Effector CD4-positive, alpha-beta T cell (primary cell): ENCODE data around the gene GLT1D1.

ENCODE experiments used
- DNase-seq: peaks from one replicate; pipeline ENCODE4 v3.0.0-alpha.2; 2020

The GLT1D1 gene

DNA sequence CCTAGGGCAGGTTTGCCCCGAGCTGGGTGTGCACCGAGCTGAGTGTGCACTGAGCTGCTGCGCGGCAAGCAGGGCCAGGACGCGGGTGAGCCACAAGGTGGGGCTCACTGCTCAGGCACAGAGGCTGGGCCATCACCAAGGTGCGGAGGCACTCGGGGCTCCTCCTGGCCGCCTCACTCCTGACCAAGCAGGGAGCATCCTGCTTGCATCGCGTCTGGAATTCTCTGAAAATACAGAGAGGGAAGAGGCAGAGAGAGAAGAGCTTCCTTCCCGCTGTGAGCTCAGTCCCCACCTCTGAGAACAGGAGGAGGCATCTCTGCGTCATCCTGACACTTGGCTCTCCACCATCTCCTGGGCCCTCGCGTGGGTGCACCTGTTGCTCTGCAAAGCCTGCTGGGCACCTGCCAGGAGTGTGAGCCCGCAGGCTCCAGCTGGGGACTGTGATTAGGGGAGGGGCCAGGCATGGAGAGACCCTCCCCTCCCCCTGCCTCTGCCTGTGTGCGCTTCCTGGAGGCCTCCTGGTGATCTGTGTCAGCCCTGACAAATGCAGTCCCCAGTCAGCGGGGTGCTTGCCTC is 116.3 kb downstream of the GLT1D1 start:
- no peak for DNase-seq

DNA sequence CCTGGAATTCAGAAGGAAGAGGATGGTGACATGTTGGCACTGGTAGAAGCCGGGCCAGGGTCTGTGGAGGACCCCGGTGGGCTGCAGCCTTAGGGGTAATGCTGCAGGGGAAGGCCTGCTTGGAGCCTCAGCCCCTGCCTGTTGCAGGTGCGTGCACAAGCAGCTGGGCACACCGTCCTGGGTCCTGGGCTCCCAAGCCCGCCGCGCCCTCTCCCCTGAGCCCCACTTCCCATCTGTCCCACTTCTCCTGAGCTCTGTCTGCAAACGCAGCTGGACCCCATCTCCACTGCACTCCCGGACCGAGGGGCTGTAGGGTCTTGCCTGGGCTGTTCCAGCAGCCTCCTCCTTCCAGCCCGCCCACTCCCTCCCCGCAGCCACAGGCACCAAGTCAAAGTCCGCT is 116.8 kb downstream of the GLT1D1 start:
- no peak for DNase-seq

DNA sequence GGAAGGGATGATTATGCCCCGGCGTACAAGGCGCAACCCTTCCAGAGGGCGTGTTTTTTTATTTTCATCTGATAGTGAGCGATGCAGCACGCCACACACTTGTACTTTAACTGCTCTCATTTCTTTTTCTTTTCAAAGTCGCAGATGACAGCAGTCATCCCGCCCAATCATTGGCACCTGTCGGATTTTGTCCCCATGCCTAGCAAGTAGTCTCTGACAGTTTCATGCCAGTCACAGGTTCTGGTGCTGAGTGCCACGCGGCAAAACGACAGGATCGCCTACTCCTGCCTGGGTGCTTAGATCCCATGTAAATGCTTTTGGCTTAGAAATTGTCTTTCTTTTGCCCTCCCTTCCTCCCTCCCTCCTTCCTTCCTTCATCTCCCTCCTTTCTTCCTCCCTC is 117.7 kb downstream of the GLT1D1 start:
- no peak for DNase-seq

DNA sequence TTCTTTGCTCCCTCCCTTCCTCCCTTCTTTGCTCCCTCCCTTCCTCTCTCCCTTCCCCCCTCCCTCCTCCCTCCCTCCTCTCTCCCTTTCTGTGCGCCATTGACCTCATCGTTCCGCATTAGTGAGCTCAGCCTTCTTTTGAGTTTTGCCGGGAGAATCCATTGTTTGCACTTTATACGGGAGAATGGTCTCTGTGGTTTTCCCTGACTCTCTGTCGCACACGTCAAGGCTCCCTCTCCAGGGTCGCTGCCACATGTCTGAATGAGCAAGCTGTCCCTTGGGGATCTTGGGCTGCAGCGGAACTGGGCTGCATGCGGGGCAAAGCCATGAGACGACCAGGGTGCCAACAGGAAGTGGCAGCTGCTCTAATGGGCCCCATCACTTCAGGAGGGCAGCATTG is 118.5 kb downstream of the GLT1D1 start:
- DNase-seq, result no peak

GRCh38 chr12:128973883-128974681 is 120.8 kb downstream of the GLT1D1 start:
- DNase-seq, result no peak

GRCh38 chr12:128974881-128975280 is 121.6 kb downstream of the GLT1D1 start:
- DNase-seq, result no peak

GRCh38 chr12:128976120-128976738 is 123.0 kb downstream of the GLT1D1 start:
- DNase-seq, result no peak

- DNase-seq, result no peak
These were observed 124.2 kb downstream of the GLT1D1 start for GRCh38 chr12:128977441-128977840.

DNA sequence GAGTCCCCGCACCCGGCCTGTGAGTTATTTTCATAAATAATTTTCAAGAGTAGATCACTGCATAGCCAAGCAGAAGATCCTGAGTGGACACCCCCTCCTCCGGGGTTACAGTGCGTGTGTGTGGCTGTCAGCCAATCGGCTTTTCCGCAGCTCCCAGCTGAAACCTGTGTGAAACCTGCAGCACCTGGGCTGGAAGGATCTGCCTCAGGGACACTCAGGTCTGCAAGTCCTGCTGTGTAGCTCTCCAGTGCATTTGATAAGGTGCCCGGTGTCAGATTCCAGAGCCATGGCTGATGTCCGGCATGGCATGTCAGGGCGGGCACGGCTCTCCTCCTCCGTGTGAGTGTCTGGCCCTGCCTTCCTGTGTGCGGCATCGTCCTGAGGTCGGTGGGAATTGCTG is 124.8 kb downstream of the GLT1D1 start:
- no peak for DNase-seq

DNA sequence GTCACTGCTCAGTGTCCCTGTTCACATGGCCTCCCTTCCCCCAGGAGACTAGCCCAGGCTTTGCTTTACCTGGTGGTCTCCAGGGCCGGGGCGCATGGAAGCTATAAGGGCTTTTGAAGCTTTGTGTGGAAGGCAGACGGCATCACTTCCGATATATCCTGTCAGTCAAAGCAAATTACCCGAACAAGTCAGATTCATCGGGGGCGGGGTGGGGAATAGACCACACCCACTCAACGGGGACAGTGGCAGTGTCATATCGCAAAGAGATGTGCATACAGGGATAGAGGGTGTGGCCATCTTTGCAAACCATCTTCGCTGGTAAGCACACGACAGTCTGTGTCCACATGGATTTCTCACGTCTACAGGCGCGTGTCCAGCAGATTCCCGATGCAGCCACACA is 127.3 kb downstream of the GLT1D1 start:
- no peak for DNase-seq

DNA sequence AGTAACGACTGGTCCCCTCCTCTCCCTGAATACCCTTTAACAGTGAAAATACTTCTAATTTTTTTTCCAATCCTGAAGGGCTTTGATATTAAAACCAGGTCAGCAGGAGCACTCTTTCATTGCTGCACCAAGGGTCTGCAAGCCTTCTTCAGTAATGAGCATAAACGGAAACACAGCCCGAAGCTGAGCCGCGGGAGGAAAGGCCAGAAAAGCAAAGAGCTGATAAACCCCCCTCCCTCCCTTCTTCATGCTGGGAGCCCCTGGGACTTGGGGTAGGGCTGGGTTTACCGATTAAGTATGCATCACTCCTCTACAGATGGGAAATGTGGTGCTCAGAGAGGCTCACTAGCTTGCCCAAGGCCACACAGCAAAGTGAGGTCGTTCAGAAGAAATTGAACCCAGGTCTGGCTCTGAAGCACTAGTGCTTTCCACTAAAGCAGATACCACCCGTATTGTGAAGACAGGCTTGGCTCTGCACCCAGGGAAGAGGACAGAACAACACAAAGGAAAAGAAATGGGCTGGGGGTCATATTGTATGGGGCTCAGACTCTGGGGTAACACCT is 128.8 kb downstream of the GLT1D1 start:
- DNase-seq, result no peak

DNA sequence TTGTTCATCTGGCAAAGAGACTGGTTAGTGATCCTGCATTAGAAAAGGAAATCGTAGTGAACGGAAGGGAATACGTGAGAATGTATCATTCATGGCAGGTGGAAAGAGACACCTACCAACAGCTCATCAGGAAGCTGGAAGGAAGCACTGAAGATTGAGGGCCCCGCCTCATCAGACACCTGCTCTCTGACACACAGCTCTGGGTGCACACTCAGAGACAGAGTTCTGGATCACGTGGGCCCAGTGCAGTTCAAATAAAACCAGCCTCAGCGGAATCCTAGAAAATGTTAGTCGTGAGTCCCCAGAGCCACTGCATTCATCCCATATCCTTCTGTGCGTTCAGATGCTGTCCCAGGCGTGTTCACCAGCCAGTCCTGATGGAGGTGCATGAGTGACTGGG is 129.7 kb downstream of the GLT1D1 start:
- DNase-seq, result no peak

GRCh38 chr12:128983371-128983770 is 130.1 kb downstream of the GLT1D1 start:
- DNase-seq, result no peak

- DNase-seq, result no peak
These were observed 133.7 kb downstream of the GLT1D1 start for GRCh38 chr12:128986957-128987356.

GRCh38 chr12:128989287-128989686 is 136.0 kb downstream of the GLT1D1 start:
- no peak for DNase-seq

DNA sequence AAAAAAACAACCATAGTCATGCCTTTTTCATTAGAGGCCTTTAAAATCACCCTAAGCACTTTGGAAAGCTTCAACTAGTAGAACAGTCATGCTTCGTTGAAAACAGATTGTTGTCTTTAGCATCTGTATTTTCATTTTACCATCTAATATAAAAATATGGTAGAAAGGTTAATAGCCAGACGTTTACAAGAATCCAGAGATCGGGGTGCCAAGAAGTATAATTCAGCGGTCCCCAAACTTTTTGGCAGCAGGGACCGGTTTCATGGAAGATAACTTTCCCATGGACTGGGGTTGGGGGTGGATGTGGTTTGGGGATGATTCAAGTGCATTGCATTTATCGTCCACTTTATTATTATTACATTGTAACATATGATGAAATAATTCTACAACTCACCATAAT is 138.4 kb downstream of the GLT1D1 start:
- no peak for DNase-seq

DNA sequence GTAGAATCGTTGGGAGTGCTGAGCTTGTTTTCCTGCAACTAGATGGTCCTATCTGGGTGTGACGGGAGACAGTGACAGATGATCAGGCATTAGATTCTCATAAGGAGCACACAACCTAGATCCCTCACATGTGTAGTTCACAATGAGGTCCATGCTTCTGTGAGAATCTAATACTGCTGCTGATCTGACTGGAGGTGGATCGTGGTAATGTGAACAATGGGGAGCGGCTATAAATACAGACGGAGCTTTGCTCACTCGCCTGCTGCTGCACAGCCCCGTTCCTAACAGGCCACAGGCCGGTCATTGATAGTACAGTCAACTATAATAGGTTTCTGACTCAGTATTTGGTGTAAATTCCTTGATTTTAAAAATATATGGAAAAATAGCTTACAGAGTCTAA is 138.8 kb downstream of the GLT1D1 start:
- no peak for DNase-seq

DNA sequence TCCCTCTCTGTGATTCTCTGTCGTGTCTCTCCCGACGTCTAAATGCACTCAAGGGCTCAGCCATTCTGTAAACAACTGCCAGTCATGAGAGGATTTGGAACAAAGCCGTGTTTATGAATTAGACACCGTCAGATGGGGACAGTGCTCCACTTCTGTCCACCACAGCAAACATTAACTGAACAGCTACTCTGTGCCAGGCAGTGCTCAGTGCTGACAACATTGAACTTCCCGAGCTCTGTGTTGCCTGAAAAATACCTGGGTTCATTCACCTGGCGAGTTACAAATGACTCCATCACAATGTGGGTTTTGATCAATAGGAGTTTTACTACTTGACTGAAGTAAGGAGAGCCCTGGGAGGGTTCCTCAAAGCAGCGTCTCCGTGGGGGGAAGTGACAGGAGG is 139.3 kb downstream of the GLT1D1 start:
- no peak for DNase-seq

DNA sequence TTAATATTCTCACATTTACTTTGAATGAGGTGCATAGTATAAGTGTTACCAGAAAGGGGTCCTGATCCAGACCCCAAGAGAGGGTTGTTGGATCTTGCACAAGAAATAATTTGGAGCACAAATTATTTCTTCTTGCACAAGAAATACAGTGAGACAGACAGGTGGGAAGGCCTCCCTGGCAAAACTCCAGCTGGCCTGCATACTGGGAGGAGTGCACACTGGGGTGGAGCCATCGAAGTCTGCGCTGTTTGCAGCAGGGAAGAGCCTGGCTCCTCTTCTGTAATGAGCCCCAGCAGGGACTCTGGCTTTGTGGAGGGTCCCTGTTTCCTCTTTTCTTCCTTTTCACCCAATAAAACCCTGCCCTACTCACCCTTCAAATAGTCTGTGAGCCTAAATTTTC is 141.6 kb downstream of the GLT1D1 start:
- no peak for DNase-seq

DNA sequence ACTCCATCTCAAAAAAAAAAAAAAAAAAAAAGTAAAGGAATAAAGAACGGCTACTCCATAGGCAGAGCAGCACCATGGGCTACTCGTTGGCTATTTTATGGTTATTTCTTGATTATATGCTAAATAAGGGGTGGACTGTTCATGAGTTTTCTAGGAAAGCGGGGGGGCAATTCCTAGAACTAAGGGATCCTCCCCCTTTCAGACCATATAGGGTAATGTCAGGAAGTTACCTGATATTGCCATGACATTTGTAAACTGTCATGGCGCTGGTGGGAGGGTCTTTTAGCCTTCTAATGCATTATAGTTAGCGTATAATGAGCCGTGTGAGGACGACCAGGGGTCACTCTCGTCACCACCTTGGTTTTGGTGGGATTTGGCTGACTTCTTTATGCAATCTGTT is 142.3 kb downstream of the GLT1D1 start:
- no peak for DNase-seq

DNA sequence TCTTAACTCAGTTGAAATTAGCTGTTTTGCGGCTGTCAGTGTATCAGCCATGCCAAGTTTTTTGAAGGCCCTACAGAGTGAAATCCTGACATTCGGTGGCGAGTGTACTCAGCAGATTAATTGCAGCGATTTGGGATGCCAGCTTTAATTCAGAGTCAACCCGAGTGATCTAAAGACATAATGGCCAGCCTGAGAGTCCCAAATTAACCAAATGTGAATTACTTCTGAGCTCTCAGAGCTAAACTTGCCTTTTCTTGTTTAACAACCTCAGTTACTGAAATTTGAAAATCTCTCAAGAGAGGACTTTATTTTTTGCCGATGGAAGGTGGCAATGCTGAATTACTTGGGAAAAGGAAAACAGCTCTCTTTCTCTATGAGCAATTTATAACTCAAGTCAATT is 148.5 kb downstream of the GLT1D1 start:
- DNase-seq, result no peak

GRCh38 chr12:129002427-129002826 is 149.1 kb downstream of the GLT1D1 start:
- DNase-seq, result no peak

GRCh38 chr12:129005416-129005815 is 152.1 kb downstream of the GLT1D1 start:
- no peak for DNase-seq

DNA sequence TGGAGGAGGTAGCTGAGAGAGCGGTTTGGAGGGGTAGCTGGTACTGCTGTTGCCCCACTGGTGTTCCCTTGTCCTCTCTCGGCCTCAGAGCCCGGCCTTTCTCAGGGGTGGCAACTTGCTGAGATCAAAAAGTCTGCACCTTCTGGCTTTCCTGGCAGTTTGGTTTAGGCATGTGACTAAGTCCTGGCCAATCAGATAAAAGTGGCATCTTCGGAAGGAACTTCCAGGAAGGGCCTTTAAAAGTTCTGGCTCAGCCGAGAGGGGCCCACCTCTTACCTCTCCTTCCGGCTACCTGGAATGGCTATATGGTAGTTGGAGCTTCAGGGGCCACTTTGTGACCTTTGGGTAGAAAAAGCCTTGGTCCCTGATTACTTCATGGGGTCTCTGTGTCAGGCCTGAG is 152.6 kb downstream of the GLT1D1 start:
- no peak for DNase-seq
